Left ventricle myocardium inferior (tissue), 1 donor: ENCODE data around the gene DHX40. TPM values are rescaled to one million over a fixed set of nuclear protein-coding genes. Genes with fewer than 3 reads are reported as not detected.

Source experiments
- DNase-seq: peaks from one replicate; pipeline ENCODE4 v3.0.0-alpha.2; 2020
- H3K27ac ChIP-seq: fragments of 200-600 bp; replicated peaks from 2 replicates; pipeline ENCODE4 v1.8.0; 2021
- H3K27me3 ChIP-seq: fragments of 200-600 bp; 2 replicates; pipeline ENCODE4 v1.8.0; 2021; ENCODE audit warnings: low read depth
- H3K36me3 ChIP-seq: fragments of 200-600 bp; 2 replicates; pipeline ENCODE4 v1.8.0; 2021
- H3K4me1 ChIP-seq: fragments of 200-600 bp; 2 replicates; pipeline ENCODE4 v1.8.0; 2021
- H3K4me3 ChIP-seq: fragments of 200-600 bp; 2 replicates; pipeline ENCODE4 v1.8.0; 2021; ENCODE audit warnings: mild to moderate bottlenecking, moderate library complexity
- H3K9me3 ChIP-seq: fragments of 200-600 bp; replicated peaks from 2 replicates; pipeline ENCODE4 v1.8.0; 2021
- CTCF ChIP-seq: fragments of 200-600 bp; IDR thresholded peaks from 2 replicates; pipeline ENCODE4 v1.8.0; 2021; ENCODE audit warnings: antibody characterized with exemption, mild to moderate bottlenecking, borderline replicate concordance
- intact Hi-C: fragments of 100-400 bp; cut with micrococcal nuclease; formaldehyde crosslinking; loops from one replicate; pipeline ENCODE4 v1.11.0; 2022
- total RNA-seq: library from RNA; stranded (reverse); fragmentation: NEBNext Ultra II Directional; extraction: Animal tissue kit (Norgen Biotek cat#: 25700); gene quantifications from one replicate; pipeline ENCODE4 v1.2.1, GENCODE V29; 2021
- donor health status: DM: no; HTN: yes; CAD: no; lungs with severe emphysema.

DHX40 gene
- total RNA-seq, 1 donor from 2014 or later: 17.0 TPM

- DNase-seq: no peak
- TF ChIP-seq CTCF: no peak
- intact Hi-C loops: no loop called here
Observed at GRCh38 chr17:59533694-59534093, 31.7 kb upstream of the DHX40 start.

DNA sequence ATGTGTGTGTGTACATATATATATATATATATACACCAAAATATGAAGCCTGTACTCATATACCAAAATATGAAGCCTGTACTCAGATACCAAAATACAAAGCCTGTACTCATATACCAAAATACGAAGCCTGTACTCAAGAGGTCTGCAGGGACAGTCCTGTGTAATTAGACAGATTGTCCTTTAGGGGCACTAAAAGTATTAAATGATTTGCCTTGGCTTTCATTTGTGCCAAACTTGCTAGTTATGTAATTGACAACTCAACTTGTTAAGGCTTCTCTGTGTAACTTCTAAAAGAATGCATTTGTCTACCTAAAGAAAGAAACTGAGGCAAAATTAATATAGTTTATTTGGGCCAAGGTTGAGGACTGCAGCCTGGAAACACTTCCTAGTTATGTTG lies 30.8 kb upstream of the DHX40 start:
- Histone ChIP-seq H3K27ac (no peak overlapping the region), H3K9me3 (no peaks in the 10 kb centered on the region), H3K4me3 (no peak overlapping the region), H3K4me1 (no peaks in the 10 kb centered on the region), H3K36me3 (no peaks in the 10 kb centered on the region), H3K27me3 (no peaks in the 10 kb centered on the region)
- TF ChIP-seq CTCF: no peak
- intact Hi-C loops: no loop called here
- DNase-seq: no peak

More at GRCh38 chr17:59533694-59534093, 31.7 kb upstream of the DHX40 start:
- Histone ChIP-seq H3K27ac (no peak overlapping the region), H3K27me3 (no peaks in the 10 kb centered on the region), H3K36me3 (no peaks in the 10 kb centered on the region), H3K9me3 (no peaks in the 10 kb centered on the region), H3K4me3 (no peak overlapping the region), H3K4me1 (no peaks in the 10 kb centered on the region)

DNA sequence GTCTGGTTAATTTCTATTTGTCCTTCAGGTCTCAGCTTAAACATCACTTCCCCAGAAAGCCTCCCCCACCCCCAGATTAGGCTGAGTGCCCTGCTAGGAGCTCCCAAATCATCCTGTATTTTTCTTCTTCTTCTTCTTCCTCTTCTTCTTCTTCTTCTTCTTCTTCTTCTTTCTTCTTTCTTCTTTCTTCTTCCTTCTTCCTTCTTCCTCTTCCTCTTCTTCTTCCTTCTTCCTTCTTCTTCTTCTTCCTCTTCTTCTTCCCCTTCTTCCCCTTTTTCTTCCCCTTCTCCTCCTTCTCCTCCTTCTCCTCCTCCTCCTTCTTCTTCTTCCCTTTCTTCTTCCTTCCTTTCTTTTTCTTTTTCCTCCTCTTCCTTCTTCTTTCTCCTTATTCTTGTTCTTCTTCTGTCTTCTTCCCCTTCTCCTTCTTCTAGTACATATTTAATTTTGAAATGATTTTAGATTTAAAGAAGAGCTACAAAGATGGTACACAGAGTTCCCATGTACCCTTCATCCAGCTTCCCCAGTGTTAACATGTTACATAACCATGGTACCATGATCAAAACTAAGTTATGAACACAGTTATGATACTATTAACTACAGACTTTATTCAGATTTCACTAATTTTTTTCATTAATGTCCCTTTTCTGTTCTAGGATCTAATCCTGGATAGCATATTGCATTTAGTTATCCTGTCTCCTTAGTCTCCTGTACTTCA lies 27.1 kb upstream of the DHX40 start:
- no peaks in the 10 kb centered on the region for H3K27me3 ChIP-seq
- H3K4me1 ChIP-seq: no peaks in the 10 kb centered on the region
- intact Hi-C loops: no loop called here

GRCh38 chr17:59542960-59543635 lies 22.3 kb upstream of the DHX40 start:
- H3K27ac ChIP-seq: no peak overlapping the region
- intact Hi-C loops: loop anchor here (10.0 kb wide), 1 partner anchor 248 kb away; no protein-coding TSS in a partner anchor
- DNase-seq: no peak
- H3K27me3 ChIP-seq: no peaks in the 10 kb centered on the region
- H3K4me1 ChIP-seq: no peaks in the 10 kb centered on the region
- no peaks in the 10 kb centered on the region for H3K9me3 ChIP-seq
- no peaks in the 10 kb centered on the region for H3K36me3 ChIP-seq
- no peak for TF ChIP-seq CTCF
- no peak overlapping the region for H3K4me3 ChIP-seq

More for the DNA sequence above, 27.1 kb upstream of the DHX40 start:
- no peaks in the 10 kb centered on the region for H3K36me3 ChIP-seq
- H3K4me3 ChIP-seq: no peak overlapping the region
- no peak overlapping the region for H3K27ac ChIP-seq
- H3K9me3 ChIP-seq: no peaks in the 10 kb centered on the region
- TF ChIP-seq CTCF: no peak
- DNase-seq: no peak

DNA sequence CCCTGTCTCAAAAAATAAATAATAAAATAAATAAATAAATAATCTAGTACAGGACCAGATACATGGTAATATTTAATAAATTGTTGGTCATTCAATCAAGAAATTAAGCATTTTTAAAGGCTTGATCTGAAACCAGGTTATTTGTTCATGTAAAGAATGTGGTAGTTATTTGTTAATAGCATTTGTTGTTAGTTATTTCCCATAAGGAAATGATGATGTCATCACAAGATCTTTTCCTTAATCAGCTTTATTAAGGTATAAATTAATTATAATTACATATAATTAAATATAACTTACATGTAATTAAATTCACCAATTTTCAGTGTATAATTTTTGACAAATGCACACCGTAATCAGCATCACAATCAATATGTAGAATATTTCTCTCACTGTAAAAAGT lies 19.5 kb upstream of the DHX40 start:
- H3K36me3 ChIP-seq: no peaks in the 10 kb centered on the region
- no peak for TF ChIP-seq CTCF
- intact Hi-C loops: loop anchor here (10.0 kb wide), 1 partner anchor 251 kb away; no protein-coding TSS in a partner anchor

More for the DNA sequence above, 19.5 kb upstream of the DHX40 start:
- no peak for DNase-seq
- H3K4me1 ChIP-seq: no peaks in the 10 kb centered on the region
- no peak overlapping the region for H3K4me3 ChIP-seq
- H3K9me3 ChIP-seq: no peaks in the 10 kb centered on the region
- H3K27ac ChIP-seq: no peak overlapping the region
- H3K27me3 ChIP-seq: no peaks in the 10 kb centered on the region
